K562 (cell line): ENCODE measurements around the gene CYFIP2. TPM values are rescaled to one million over a fixed set of nuclear protein-coding genes. Genes with fewer than 3 reads are reported as not detected.
A peak's percentile ranks its signal among the peaks of the same experiment; 100 is the strongest.

ENCODE experiments used
- ATAC-seq: fragments of 200-7000 bp; cut with Tn5 transposase; 3 replicates; pipeline ENCODE4 v1.9.1; 2020; ENCODE audit warnings: moderate library complexity
- BruUV-seq: library from RNA; stranded (reverse); fragments of 400-500 nt; replicated peaks from 2 replicates; lab custom pipeline; 2021; lab: Mats Ljungman, UMichigan
- CTCF ChIA-PET: fragments of 300-600 bp; formaldehyde crosslinking; extraction: SDS; loops from one replicate; lab custom pipeline; 2021; ENCODE audit warnings: low intra/inter-chr PET ratio; lab: Yijun Ruan, JAX
- POLR2A ChIA-PET: fragments of 300-600, 350-650 bp; sonication (Branson Sonifier 250); formaldehyde crosslinking; extraction: SDS; loops from one replicate; lab custom pipeline; 2021; ENCODE audit warnings: antibody characterized with exemption, inconsistent platforms; lab: Yijun Ruan, JAX
- DNase-seq, 4 experiments: peaks; one replicate each; pipeline versions ENCODE4 v3.0.0 to v3.0.0-alpha.2; 2011 to 2018; ENCODE audit warnings: low spot score in 3 of 4, mixed read lengths in 3 of 4; ENCODE audit errors: extremely low read depth in 1 of 4
- FAIRE-seq: peaks from 2 replicates; lab custom pipeline; 2011; peaks lifted over from hg19 to GRCh38; lab: Jason Lieb, UNC
- H2AFZ ChIP-seq: 2 replicates; pipeline ENCODE4 v1.6.0; 2011; ENCODE audit warnings: low read depth, low read length, control low read depth, inconsistent platforms
- H3K27ac ChIP-seq: fragments of 200-600 bp; 3 replicates; pipeline ENCODE4 v1.8.0; 2011; ENCODE audit warnings: low read depth, mild to moderate bottlenecking, control low read depth, inconsistent platforms, low read length, moderate library complexity, mixed read lengths; ENCODE audit errors: extremely low read depth
- H3K27me3 ChIP-seq, 2 experiments: fragments of 300-600 bp in 1 of 2; 2 replicates in 1 of 2; 3 replicates in 1 of 2; pipeline versions ENCODE4 v1.6.0 to v1.8.0; 2011; ENCODE audit warnings: inconsistent platforms in 2 of 2, low read length in 2 of 2, mild to moderate bottlenecking in 1 of 2, mixed read lengths in 1 of 2, moderate library complexity in 1 of 2; ENCODE audit not compliant: control insufficient read depth in 2 of 2, insufficient read depth in 2 of 2
- H3K36me3 ChIP-seq: fragments of 300-600 bp; 3 replicates; pipeline ENCODE4 v1.8.0; 2011; ENCODE audit warnings: mild to moderate bottlenecking, low read length, inconsistent platforms; ENCODE audit not compliant: control insufficient read depth, insufficient read depth
- H3K4me1 ChIP-seq, 2 experiments: fragments of 200-600 bp in 1 of 2; replicated peaks in 1 of 2; 2 replicates in 1 of 2; 3 replicates in 1 of 2; pipeline versions ENCODE4 v1.5.1 to v1.8.0; 2011; ENCODE audit warnings: inconsistent platforms in 2 of 2, low read length in 2 of 2, mild to moderate bottlenecking in 1 of 2, mixed read lengths in 1 of 2, moderate library complexity in 1 of 2; ENCODE audit not compliant: control insufficient read depth in 2 of 2, insufficient read depth in 2 of 2
- H3K4me2 ChIP-seq: 2 replicates; pipeline ENCODE4 v1.6.1; 2011; ENCODE audit warnings: low read length, control low read depth, inconsistent platforms, mixed read lengths; ENCODE audit not compliant: insufficient read depth
- H3K4me3 ChIP-seq: fragments of 200-600 bp; sonication (generic), shearing (Covaris generic); 2 replicates; pipeline ENCODE4 v1.5.1; 2016; ENCODE audit warnings: control low read depth, inconsistent platforms
- H3K79me2 ChIP-seq: fragments of 200-600 bp; 3 replicates; pipeline ENCODE4 v1.8.0; 2011; ENCODE audit warnings: low read length, inconsistent platforms; ENCODE audit not compliant: control insufficient read depth, insufficient read depth
- H3K9ac ChIP-seq, 2 experiments: 2 replicates each; pipeline versions ENCODE4 v1.6.0 to v1.6.1; 2011; ENCODE audit warnings: low read depth in 2 of 2, low read length in 2 of 2, control low read depth in 1 of 2, inconsistent platforms in 1 of 2, mild to moderate bottlenecking in 1 of 2, mixed read lengths in 1 of 2; ENCODE audit not compliant: insufficient read depth in 1 of 2
- H3K9me1 ChIP-seq: one replicate; pipeline ENCODE4 v1.6.0; 2011; ENCODE audit warnings: inconsistent platforms, mild to moderate bottlenecking, low read length, moderate library complexity; ENCODE audit not compliant: control insufficient read depth, insufficient read depth
- H3K9me3 ChIP-seq: replicated peaks from 2 replicates; pipeline ENCODE4 v1.5.1; 2011; ENCODE audit warnings: low read depth, low read length, inconsistent platforms; ENCODE audit not compliant: control insufficient read depth, insufficient read depth
- H4K20me1 ChIP-seq: replicated peaks from 2 replicates; pipeline ENCODE4 v1.6.1; 2011; ENCODE audit warnings: low read length, inconsistent platforms, mixed read lengths; ENCODE audit not compliant: control insufficient read depth, insufficient read depth
- CBFA2T2 ChIP-seq: fragments of 450-650 bp; conservative IDR thresholded peaks from 2 replicates; pipeline ENCODE4 v1.6.1; 2017; ENCODE audit warnings: mild to moderate bottlenecking
- CREB1 ChIP-seq, 2 experiments: sonication (generic) in 1 of 2; formaldehyde crosslinking in 1 of 2; IDR thresholded peaks; 2 replicates each; pipeline versions ENCODE4 v1.6.1 to v1.8.0; 2012 to 2022; ENCODE audit warnings: inconsistent platforms in 1 of 2, mild to moderate bottlenecking in 1 of 2, missing genetic modification reagents in 1 of 2, moderate library complexity in 1 of 2
- ESRRA ChIP-seq: fragments of 450-650 bp; IDR thresholded peaks from 2 replicates; pipeline ENCODE4 v1.6.1; 2014; ENCODE audit warnings: low read depth, mild to moderate bottlenecking, moderate library complexity, borderline replicate concordance
- FOXK2 ChIP-seq, 2 experiments: fragments of 450-650 bp; IDR thresholded peaks in 1 of 2; conservative IDR thresholded peaks in 1 of 2; 2 replicates each; pipeline ENCODE4 v1.6.1; 2016; ENCODE audit warnings: low read depth in 2 of 2, mild to moderate bottlenecking in 1 of 2
- MECOM ChIP-seq: fragments of 250-450 bp; sonication (Bioruptor Pico); IDR thresholded peaks from 2 replicates; pipeline ENCODE4 v1.8.0; 2022; ENCODE audit warnings: inconsistent platforms
- NR2C2 ChIP-seq, 2 experiments: fragments of 200-800 bp in 1 of 2; sonication (Bioruptor generic) in 1 of 2; sonication (generic) in 1 of 2; formaldehyde crosslinking in 1 of 2; IDR thresholded peaks; 2 replicates each; pipeline versions ENCODE4 v1.6.1 to v1.8.0; 2016 to 2022; ENCODE audit warnings: mild to moderate bottlenecking in 1 of 2, missing compliant biosample characterization in 1 of 2, missing genetic modification characterization in 1 of 2, missing genetic modification reagents in 1 of 2
- RBFOX2 ChIP-seq: fragments of 200-400 bp; formaldehyde crosslinking; IDR thresholded peaks from 2 replicates; pipeline ENCODE4 v1.6.1; 2017; ENCODE audit warnings: low read depth, mild to moderate bottlenecking, low read length, moderate library complexity
- SIN3A ChIP-seq, 2 experiments: fragments of 150-350 bp in 1 of 2; IDR thresholded peaks; 2 replicates each; pipeline ENCODE4 v1.6.1; 2011 to 2016; ENCODE audit warnings: borderline replicate concordance in 2 of 2, low read depth in 2 of 2, low read length in 2 of 2, mild to moderate bottlenecking in 2 of 2, moderate library complexity in 2 of 2; ENCODE audit not compliant: control insufficient read depth in 1 of 2
- SREBF2 ChIP-seq: sonication (generic); formaldehyde crosslinking; IDR thresholded peaks from 2 replicates; pipeline ENCODE4 v1.4.0; 2020; ENCODE audit warnings: mild to moderate bottlenecking, missing genetic modification reagents
- WGBS: fragments of 100-300 bp; shearing (Covaris generic); methylation state at CpG from one replicate; pipeline ENCODE4 v1.1.6; 2016; ENCODE audit warnings: low coverage, mixed read lengths; ENCODE audit not compliant: insufficient coverage; ENCODE audit errors: missing lambda C conversion rate; 5-methylcytosine and 5-hydroxymethylcytosine counted together
- in situ Hi-C: fragments of 300-500 bp; cut with MboI; formaldehyde crosslinking; loops from 4 replicates; pipeline ENCODE4 v1.15.0; 2018; ENCODE audit warnings: inconsistent platforms, mixed read lengths
- intact Hi-C: fragments of 100-400 bp; cut with micrococcal nuclease; formaldehyde crosslinking; loops from 2 replicates; pipeline ENCODE4 v1.14.2; 2022
- polyA plus RNA-seq, 8 experiments: library from polyadenylated mRNA; depleted of rRNA in 4 of 8; stranded (reverse) in 5 of 8; unstranded in 3 of 8; fragments of >200 nt; fragmentation: Nextera tagmentation in 2 of 8; fragmentation: Illumina TruSeq in 1 of 8; extraction: Ambion mirVana in 2 of 8; extraction: Trizol in 1 of 8; gene quantifications; 2 replicates each; pipeline versions ENCODE4 v1.2.1 to v1.2.3, GENCODE V29; 2011 to 2014; ENCODE audit warnings: inconsistent platforms in 1 of 8, missing spikeins in 1 of 8
- total RNA-seq, 7 experiments: library from RNA; depleted of rRNA in 6 of 7; stranded (reverse); fragments of >200 nt in 6 of 7; fragmentation: Illumina TruSeq in 2 of 7; extraction: Trizol in 2 of 7; gene quantifications; 2 replicates each; pipeline versions ENCODE4 v1.2.1 to v1.2.3, GENCODE V29; 2011 to 2021; ENCODE audit warnings: low replicate concordance in 1 of 7
- TF ChIP-seq, protein P1 (sequence below): fragments of 250-450 bp; sonication (Bioruptor Pico); IDR thresholded peaks from 2 replicates; pipeline ENCODE4 v1.5.0; 2021
- TF ChIP-seq, protein P2 (sequence below): fragments of 450-650 bp; IDR thresholded peaks from 2 replicates; pipeline ENCODE4 v1.6.1; 2017; ENCODE audit warnings: antibody characterized with exemption, mild to moderate bottlenecking

The CYFIP2 gene
- total and polyA plus RNA-seq, 9 of the 15 experiments (the other 6 are each of a cell fraction or from before 2014, with no cell fraction given) = 0.76 to 2.9 (median 1.4) TPM; not detected in 1

DNA sequence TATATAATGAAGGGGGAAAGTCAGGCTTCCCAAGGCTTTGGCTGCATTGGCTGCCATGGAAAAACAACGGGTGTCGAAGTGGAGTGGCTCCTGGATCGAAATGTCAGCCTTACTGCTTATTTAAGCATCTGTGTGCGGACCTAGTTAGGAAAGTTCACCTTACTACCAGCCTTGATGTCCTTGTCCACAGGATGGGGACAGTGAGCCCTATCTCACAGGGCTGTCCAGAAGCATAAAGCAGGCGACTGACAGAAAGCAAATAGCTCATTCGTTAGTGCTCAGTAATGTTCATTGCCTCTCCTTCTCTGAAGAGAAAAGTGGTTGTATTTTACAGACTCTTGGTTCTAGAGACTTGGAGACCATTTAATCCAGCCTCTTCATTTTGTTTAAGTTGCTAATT is 112.6 kb downstream of the CYFIP2 start (continued):
- TF ChIP-seq ESRRA (0 out of 2 replicates have a peak, but pooled peaks have one; percentile 18), NR2C2 (CRISPR knock-in tag; IDR thresholded peaks at IDR 0.05) (no peak), NR2C2 (tag; IDR thresholded peaks at IDR 0.05) (no peak), SIN3A (IDR thresholded peaks at IDR 0.05; ENCODE audit: borderline replicate concordance in 2 of 2, control insufficient read depth in 1 of 2, low read depth in 2 of 2, low read length in 2 of 2) (no peak), RBFOX2 (no peak), CBFA2T2 (no peak)

DNA sequence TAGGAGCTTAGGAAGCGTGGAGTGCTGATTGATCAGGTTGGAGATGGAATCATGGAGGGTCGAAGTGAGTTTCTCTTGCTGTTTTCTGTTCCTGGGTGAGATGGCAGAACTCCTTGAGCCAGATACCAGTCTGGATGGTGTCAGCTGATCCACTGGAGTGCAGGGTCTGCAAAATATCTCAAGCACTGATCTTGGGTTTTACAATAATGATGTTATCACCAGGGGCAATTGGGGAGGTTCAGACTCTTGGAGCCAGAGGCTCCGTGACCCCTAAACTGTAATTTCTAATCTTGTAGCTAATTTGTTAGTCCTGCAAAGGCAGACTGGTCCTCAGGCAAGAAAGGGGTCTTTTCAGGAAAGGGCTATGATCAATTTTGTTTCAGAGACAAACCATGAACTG is 114.1 kb downstream of the CYFIP2 start:
- no peaks in the 10 kb centered on the region for H3K79me2 ChIP-seq
- ATAC-seq (no peak), DNase-seq (no peak), FAIRE-seq (no peak)
- no peaks in the 10 kb centered on the region for H4K20me1 ChIP-seq
- whole genome bisulfite sequencing = 2% methylated on average over 3 of the region's 3 CpGs
- ChIA-PET POLR2A (interaction anchor here (0.7 to 1.3 kb wide), 2 partner anchors 10 to 22 kb away, joined by 3 to 4 read pairs; no protein-coding TSS in a partner anchor), CTCF (no interaction called here)
- H2AFZ ChIP-seq = no peak overlapping the region
- no peaks in the 10 kb centered on the region for H3K4me1 ChIP-seq
- H3K4me3 ChIP-seq = no peak overlapping the region
- intact Hi-C loops (no loop called here), in situ Hi-C loops (no loop called here)
- no peaks in the 10 kb centered on the region for H3K9me1 ChIP-seq
- BruUV-seq = no TSS peak
- H3K27me3 ChIP-seq = peaks cover 1 to 9% of the 10 kb centered on the region in 2 experiments; a peak in 1 of 5 replicates
- H3K36me3 ChIP-seq = no peaks in the 10 kb centered on the region
- H3K9ac ChIP-seq = no peak overlapping the region
- no peaks in the 10 kb centered on the region for H3K9me3 ChIP-seq
- H3K4me2 ChIP-seq = no peak overlapping the region
- no peak overlapping the region for H3K27ac ChIP-seq
- TF ChIP-seq SREBF2 (no peak), CREB1 (IDR thresholded peaks at IDR 0.05) (no peak), CREB1 (CRISPR knock-in tag; IDR thresholded peaks at IDR 0.05) (no peak), MECOM (CRISPR knock-in tag) (no peak), FOXK2 (conservative IDR thresholded peaks at IDR 0.05 in 1 of 2, IDR thresholded peaks at IDR 0.05 in 1 of 2; ENCODE audit: low read depth in 2 of 2) (no peak)
- TF ChIP-seq, protein P1, sequence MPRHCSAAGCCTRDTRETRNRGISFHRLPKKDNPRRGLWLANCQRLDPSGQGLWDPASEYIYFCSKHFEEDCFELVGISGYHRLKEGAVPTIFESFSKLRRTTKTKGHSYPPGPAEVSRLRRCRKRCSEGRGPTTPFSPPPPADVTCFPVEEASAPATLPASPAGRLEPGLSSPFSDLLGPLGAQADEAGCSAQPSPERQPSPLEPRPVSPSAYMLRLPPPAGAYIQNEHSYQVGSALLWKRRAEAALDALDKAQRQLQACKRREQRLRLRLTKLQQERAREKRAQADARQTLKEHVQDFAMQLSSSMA (CRISPR knock-in tag) = no peak
- TF ChIP-seq, protein P2, sequence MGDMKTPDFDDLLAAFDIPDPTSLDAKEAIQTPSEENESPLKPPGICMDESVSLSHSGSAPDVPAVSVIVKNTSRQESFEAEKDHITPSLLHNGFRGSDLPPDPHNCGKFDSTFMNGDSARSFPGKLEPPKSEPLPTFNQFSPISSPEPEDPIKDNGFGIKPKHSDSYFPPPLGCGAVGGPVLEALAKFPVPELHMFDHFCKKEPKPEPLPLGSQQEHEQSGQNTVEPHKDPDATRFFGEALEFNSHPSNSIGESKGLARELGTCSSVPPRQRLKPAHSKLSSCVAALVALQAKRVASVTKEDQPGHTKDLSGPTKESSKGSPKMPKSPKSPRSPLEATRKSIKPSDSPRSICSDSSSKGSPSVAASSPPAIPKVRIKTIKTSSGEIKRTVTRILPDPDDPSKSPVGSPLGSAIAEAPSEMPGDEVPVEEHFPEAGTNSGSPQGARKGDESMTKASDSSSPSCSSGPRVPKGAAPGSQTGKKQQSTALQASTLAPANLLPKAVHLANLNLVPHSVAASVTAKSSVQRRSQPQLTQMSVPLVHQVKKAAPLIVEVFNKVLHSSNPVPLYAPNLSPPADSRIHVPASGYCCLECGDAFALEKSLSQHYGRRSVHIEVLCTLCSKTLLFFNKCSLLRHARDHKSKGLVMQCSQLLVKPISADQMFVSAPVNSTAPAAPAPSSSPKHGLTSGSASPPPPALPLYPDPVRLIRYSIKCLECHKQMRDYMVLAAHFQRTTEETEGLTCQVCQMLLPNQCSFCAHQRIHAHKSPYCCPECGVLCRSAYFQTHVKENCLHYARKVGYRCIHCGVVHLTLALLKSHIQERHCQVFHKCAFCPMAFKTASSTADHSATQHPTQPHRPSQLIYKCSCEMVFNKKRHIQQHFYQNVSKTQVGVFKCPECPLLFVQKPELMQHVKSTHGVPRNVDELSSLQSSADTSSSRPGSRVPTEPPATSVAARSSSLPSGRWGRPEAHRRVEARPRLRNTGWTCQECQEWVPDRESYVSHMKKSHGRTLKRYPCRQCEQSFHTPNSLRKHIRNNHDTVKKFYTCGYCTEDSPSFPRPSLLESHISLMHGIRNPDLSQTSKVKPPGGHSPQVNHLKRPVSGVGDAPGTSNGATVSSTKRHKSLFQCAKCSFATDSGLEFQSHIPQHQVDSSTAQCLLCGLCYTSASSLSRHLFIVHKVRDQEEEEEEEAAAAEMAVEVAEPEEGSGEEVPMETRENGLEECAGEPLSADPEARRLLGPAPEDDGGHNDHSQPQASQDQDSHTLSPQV = no peak
